PFSK-1 (cell line): ENCODE results near the gene WNT3A.

Experiments used
- FOXP2 ChIP-seq: optimal IDR thresholded peaks from 2 replicates; pipeline ENCODE3; 2011; ENCODE audit warnings: borderline replicate concordance, control low read depth, inconsistent platforms; ENCODE audit not compliant: insufficient read depth; ENCODE audit errors: extremely low read length, extremely low read depth
- POLR2AphosphoS5 ChIP-seq: IDR thresholded peaks from 2 replicates; pipeline ENCODE4 v1.6.1; 2012; ENCODE audit warnings: low read depth, mild to moderate bottlenecking, control low read depth, low read length, moderate library complexity
- REST ChIP-seq, 2 experiments: IDR thresholded peaks; 2 replicates each; pipeline versions ENCODE4 v1.6.1 to v1.8.0; 2011 to 2012; ENCODE audit warnings: low read depth in 2 of 2, low read length in 2 of 2, control low read depth in 1 of 2, inconsistent platforms in 1 of 2, mild to moderate bottlenecking in 1 of 2, moderate library complexity in 1 of 2; ENCODE audit not compliant: insufficient read depth in 1 of 2
- SIN3A ChIP-seq: IDR thresholded peaks from 2 replicates; pipeline ENCODE4 v1.6.1; 2012; ENCODE audit warnings: mild to moderate bottlenecking, low read length, moderate library complexity, borderline replicate concordance; ENCODE audit not compliant: insufficient read depth
- TAF1 ChIP-seq: IDR thresholded peaks from 2 replicates; pipeline ENCODE4 v1.6.1; 2012; ENCODE audit warnings: low read length, control low read depth, borderline replicate concordance; ENCODE audit not compliant: insufficient read depth

WNT3A gene

DNA sequence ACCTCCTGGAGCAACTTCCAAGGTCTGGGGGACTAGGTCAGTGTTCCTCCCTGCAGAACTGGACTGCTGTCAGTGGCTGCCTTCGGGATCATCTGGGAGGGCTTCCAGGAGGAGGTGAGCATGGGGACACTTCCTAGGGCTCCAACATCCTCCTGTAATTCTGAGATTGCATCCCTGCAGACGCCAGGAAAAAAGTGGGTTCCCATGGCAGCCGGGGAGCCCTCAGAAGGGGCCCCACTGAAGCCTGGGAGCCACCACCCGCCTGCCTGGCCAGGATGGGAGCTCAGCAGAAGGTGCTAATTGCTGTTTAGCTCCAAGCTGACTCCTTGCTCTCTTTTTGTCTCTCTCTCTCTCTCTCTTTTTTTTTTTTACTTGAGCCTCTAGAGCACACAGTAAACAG is 59.6 kb downstream of the WNT3A start:
- TF ChIP-seq TAF1 (no peak), FOXP2 (no peak), SIN3A (no peak), POLR2AphosphoS5 (no peak), REST (IDR thresholded peaks at IDR 0.05; ENCODE audit: insufficient read depth in 1 of 2, low read depth in 2 of 2, low read length in 2 of 2) (no peak)

GRCh38 chr1:228066891-228067654 is 60.3 kb downstream of the WNT3A start:
- no peak for TF ChIP-seq FOXP2
- TF ChIP-seq REST (IDR thresholded peaks at IDR 0.05; ENCODE audit: insufficient read depth in 1 of 2, low read depth in 2 of 2, low read length in 2 of 2), result no peak
- no peak for TF ChIP-seq POLR2AphosphoS5
- TF ChIP-seq TAF1, result no peak
- no peak for TF ChIP-seq SIN3A

DNA sequence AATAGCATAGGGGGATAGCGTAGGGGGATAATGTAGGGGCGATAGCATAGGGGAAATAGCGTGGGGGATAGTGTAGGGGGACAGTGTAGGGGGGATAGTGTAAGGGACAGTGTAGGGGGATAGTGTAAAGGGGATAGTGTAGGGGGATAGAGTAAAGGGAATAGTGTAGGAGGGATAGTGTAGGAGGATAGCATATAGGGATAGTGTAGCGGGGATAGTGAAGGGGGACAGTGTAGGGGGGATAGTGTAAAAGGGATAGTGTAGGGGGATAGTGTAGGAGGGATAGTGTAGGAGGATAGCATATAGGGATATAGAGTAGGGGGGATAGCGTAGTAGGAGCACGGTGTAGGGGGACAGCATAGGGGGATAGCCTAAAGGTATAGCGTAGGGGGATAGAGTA is 61.6 kb downstream of the WNT3A start:
- TF ChIP-seq SIN3A, result no peak
- no peak for TF ChIP-seq REST (IDR thresholded peaks at IDR 0.05; ENCODE audit: insufficient read depth in 1 of 2, low read depth in 2 of 2, low read length in 2 of 2)
- no peak for TF ChIP-seq FOXP2
- no peak for TF ChIP-seq POLR2AphosphoS5
- no peak for TF ChIP-seq TAF1

GRCh38 chr1:228070173-228070572 is 63.4 kb downstream of the WNT3A start:
- TF ChIP-seq TAF1 (no peak), FOXP2 (no peak), SIN3A (no peak), REST (IDR thresholded peaks at IDR 0.05; ENCODE audit: insufficient read depth in 1 of 2, low read depth in 2 of 2, low read length in 2 of 2) (no peak), POLR2AphosphoS5 (no peak)
